Measurements from ENCODE around the gene LRR1.
"Not testable (repeated sequence)": the region's sequence is repeated elsewhere in the genome, so short reads cannot be mapped to it uniquely, and the experiment has no call there.

Gene LRR1

DNA sequence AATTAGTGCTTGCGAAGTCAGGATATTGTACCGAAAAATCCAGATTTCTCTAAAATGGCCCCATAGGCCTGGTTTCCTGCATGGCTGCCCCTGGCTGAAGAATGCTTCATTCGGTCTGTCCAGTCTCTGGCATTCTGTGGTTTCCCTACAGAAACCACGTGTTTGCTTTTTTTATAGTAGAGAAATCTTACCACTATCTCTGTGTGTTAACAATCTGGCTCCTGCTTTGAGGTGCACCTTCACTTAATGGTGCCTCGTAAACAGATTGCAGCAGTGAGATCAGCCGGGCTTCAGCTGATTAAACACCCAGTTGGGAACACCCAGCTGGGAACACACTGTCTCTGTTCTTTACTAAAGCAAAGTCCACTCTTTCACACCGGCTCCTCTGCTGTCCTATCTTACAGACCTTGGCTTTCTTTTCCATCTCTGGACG is 43.0 kb downstream of the LRR1 start:
- FAIRE-seq, result peak; percentile 69
- no peak for DNase-seq (ENCODE audit: insufficient read length, low spot score)
- TF ChIP-seq TAF1 (IDR thresholded peaks at IDR 0.05; ENCODE audit: low read depth, low read length) (no peak), SPI1 (IDR thresholded peaks at IDR 0.05; ENCODE audit: low read depth, low read length) (no peak), POU2F2 (IDR thresholded peaks at IDR 0.05; ENCODE audit: low read depth, low read length) (no peak), PAX5 (IDR thresholded peaks at IDR 0.05; ENCODE audit: insufficient read depth, low read length, severe bottlenecking) (no peak), POLR2A (IDR thresholded peaks at IDR 0.05; ENCODE audit: low read depth, low read length) (no peak), POLR2AphosphoS5 (IDR thresholded peaks at IDR 0.05; ENCODE audit: low read depth, low read length) (no peak)

DNA sequence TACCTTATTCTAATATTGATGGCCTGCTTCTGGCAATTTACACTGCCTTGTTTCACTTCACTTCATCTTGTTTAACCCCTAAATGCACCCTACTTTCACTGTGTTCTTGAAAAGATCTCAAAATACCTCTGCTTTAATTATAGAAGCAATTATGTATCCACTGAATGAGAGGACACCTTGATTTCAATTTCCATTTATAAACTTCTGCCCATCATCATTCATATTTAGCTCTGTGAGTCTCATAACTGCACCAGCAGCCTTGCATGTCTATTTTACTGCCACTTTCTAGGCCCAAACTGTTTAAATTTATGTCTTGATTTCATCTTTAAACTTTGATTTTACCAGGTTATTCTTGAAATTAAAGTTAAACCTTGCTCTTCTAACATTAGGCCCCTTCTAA is 43.4 kb downstream of the LRR1 start:
- FAIRE-seq (no peak), DNase-seq (ENCODE audit: insufficient read length, low spot score) (no peak)
- TF ChIP-seq POLR2A (IDR thresholded peaks at IDR 0.05; ENCODE audit: low read depth, low read length) (no peak), POLR2AphosphoS5 (IDR thresholded peaks at IDR 0.05; ENCODE audit: low read depth, low read length) (no peak), TAF1 (IDR thresholded peaks at IDR 0.05; ENCODE audit: low read depth, low read length) (no peak), POU2F2 (IDR thresholded peaks at IDR 0.05; ENCODE audit: low read depth, low read length) (no peak), PAX5 (IDR thresholded peaks at IDR 0.05; ENCODE audit: insufficient read depth, low read length, severe bottlenecking) (no peak), SPI1 (IDR thresholded peaks at IDR 0.05; ENCODE audit: low read depth, low read length) (no peak)

GRCh38 chr14:49653508-49653907 is 54.8 kb downstream of the LRR1 start:
- no peak for DNase-seq (ENCODE audit: insufficient read length, low spot score)
- TF ChIP-seq TAF1 (IDR thresholded peaks at IDR 0.05; ENCODE audit: low read depth, low read length), result no peak
- FAIRE-seq, result no peak

DNA sequence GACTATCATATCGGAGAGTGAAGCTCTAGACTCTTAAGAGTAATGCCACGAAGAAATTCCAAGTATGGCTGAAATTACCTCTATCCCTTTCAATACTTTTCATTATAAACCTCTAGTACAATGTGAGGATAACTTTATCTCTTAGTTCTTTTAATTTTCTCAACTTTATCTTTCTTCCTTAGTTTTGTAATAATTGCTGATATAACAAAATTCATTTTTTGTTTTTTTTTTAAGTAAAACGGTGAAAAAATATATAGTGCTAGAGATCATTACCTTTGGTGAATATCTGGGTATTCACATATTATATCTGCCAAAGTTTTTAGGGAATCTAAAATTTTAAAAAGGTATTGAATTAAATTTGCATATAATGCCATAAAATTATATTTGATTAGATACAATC is 55.8 kb downstream of the LRR1 start:
- FAIRE-seq (no peak), DNase-seq (ENCODE audit: insufficient read length, low spot score) (no peak)
- TF ChIP-seq PAX5 (IDR thresholded peaks at IDR 0.05; ENCODE audit: insufficient read depth, low read length, severe bottlenecking) (no peak), SPI1 (IDR thresholded peaks at IDR 0.05; ENCODE audit: low read depth, low read length) (no peak), TAF1 (IDR thresholded peaks at IDR 0.05; ENCODE audit: low read depth, low read length) (no peak), POLR2A (IDR thresholded peaks at IDR 0.05; ENCODE audit: low read depth, low read length) (no peak), POLR2AphosphoS5 (IDR thresholded peaks at IDR 0.05; ENCODE audit: low read depth, low read length) (no peak), POU2F2 (IDR thresholded peaks at IDR 0.05; ENCODE audit: low read depth, low read length) (no peak)

- DNase-seq (ENCODE audit: insufficient read length, low spot score); FAIRE-seq: not testable (repeated sequence)
Measured at GRCh38 chr14:49657500-49657899, 58.8 kb downstream of the LRR1 start.

DNA sequence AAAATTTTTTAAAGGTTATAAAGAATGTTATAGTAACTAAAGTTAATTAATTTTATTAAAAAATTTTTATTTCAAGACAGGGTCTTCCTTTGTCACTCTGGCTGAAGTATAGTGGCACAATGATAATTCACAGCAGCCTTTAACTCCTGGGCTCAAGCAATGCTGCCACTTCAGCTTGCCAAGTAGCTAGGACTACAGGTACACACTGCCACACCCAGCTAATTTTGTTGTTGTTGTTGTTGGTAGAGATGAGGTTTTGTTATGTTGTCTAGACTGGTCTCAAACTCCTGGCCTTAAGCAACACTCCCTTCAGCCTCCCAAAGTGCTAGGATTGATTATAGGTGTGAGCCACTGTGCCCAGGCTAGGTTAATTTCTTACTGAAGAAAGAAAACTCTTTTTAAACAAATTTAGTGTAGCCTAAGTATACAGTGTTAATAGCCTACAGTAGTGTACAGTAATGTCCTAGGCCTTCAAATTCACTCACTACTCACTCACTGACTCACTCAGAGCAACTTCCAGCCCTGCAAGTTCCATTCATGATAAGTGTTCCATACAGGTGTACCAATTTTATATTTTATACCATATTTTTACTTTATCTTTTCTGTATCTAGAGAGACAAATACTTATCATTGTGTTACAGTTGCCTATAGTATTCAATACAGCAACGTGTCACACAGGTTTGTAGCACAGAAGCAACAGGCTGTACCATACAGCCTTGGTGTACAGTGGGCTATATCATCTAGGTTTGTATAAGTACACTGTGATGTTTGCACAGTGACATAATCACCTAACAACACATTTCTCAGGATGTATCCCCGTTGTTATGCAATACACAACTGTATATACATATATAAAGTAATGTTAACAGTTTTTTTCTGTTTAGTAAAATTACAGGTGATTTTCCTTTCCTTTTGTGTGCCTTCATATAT is 61.1 kb downstream of the LRR1 start:
- DNase-seq (ENCODE audit: insufficient read length, low spot score) (no peak), FAIRE-seq (no peak)
- TF ChIP-seq POU2F2 (IDR thresholded peaks at IDR 0.05; ENCODE audit: low read depth, low read length), result no peak
- TF ChIP-seq PAX5 (IDR thresholded peaks at IDR 0.05; ENCODE audit: insufficient read depth, low read length, severe bottlenecking), result no peak
- TF ChIP-seq POLR2A (IDR thresholded peaks at IDR 0.05; ENCODE audit: low read depth, low read length), result no peak
- TF ChIP-seq SPI1 (IDR thresholded peaks at IDR 0.05; ENCODE audit: low read depth, low read length), result no peak
- no peak for TF ChIP-seq POLR2AphosphoS5 (IDR thresholded peaks at IDR 0.05; ENCODE audit: low read depth, low read length)
